AG10803 (cell line): ENCODE results near the gene MRTO4.

Experiments
- DNase-seq: peaks from one replicate; pipeline ENCODE4 v3.0.0; 2010; ENCODE audit warnings: low read depth
- H3K4me3 ChIP-seq: 2 replicates; pipeline ENCODE4 v1.5.1; 2011; ENCODE audit warnings: mild to moderate bottlenecking, low read length, control low read depth
- CTCF ChIP-seq: conservative IDR thresholded peaks from 2 replicates; pipeline ENCODE4 v1.5.1; 2011; ENCODE audit warnings: mild to moderate bottlenecking, low read length, control low read depth, inconsistent platforms

The MRTO4 gene

GRCh38 chr1:19309123-19309813 lies 57.7 kb downstream of the MRTO4 start:
- peak; percentile 69 for DNase-seq
- H3K4me3 ChIP-seq = no peak overlapping the region
- no peak for TF ChIP-seq CTCF
